Posterior cingulate gyrus (tissue), 11 donors: ENCODE results near the gene LMTK2.
A peak's percentile ranks its signal among the peaks of the same experiment; 100 is the strongest.

ENCODE experiments used
- DNase-seq, 10 donors: peaks; one replicate each; pipeline versions ENCODE4 v3.0.0 to v3.0.0-alpha.2; 2020 to 2021; ENCODE audit warnings: mixed read lengths in 3 of 10
- intact Hi-C: fragments of 100-400 bp; cut with DNase I; formaldehyde crosslinking; loops from one replicate; pipeline ENCODE4 v1.15.1; 2023

LMTK2 gene

GRCh38 chr7:98106647-98107312, at the start of gene LMTK2:
Gene LMTK2, plus strand, starts transcription at chr7:98106862. Its CDS starts 316 bp downstream, at chr7:98107178.
- intact Hi-C loops: loop anchor here (1.0 to 5.0 kb wide), 2 partner anchors 60 to 84 kb away; no protein-coding TSS in a partner anchor
- DNase-seq: peak; percentile 91 to 99 (median 96)

GRCh38 chr7:98057157-98057556, 49.5 kb upstream of the LMTK2 start:
- intact Hi-C loops: no loop called here
- DNase-seq: no peak

- intact Hi-C loops: no loop called here
- peak in 1 of 10 donors; percentile 19 for DNase-seq
These were observed 48.5 kb upstream of the LMTK2 start for GRCh38 chr7:98058186-98058585.

- DNase-seq: no peak
- intact Hi-C loops: no loop called here
These were observed 42.4 kb upstream of the LMTK2 start for GRCh38 chr7:98064233-98064632.

- intact Hi-C loops: no loop called here
- DNase-seq: no peak
These were observed 40.5 kb upstream of the LMTK2 start for GRCh38 chr7:98066208-98066607.

GRCh38 chr7:98066934-98067507, 39.6 kb upstream of the LMTK2 start:
- DNase-seq: no peak
- intact Hi-C loops: no loop called here

GRCh38 chr7:98073047-98073446, 33.6 kb upstream of the LMTK2 start:
- intact Hi-C loops: no loop called here
- DNase-seq: no peak

GRCh38 chr7:98075801-98076200, 30.9 kb upstream of the LMTK2 start:
- DNase-seq: no peak
- intact Hi-C loops: no loop called here

- intact Hi-C loops: no loop called here
- DNase-seq: no peak
These were observed 28.9 kb upstream of the LMTK2 start for GRCh38 chr7:98077762-98078161.

GRCh38 chr7:98078197-98078870, 28.3 kb upstream of the LMTK2 start:
- DNase-seq: no peak
- intact Hi-C loops: no loop called here

GRCh38 chr7:98079891-98080648, 26.6 kb upstream of the LMTK2 start:
- intact Hi-C loops: no loop called here

GRCh38 chr7:98081319-98081718, 25.3 kb upstream of the LMTK2 start:
- intact Hi-C loops: no loop called here
- no peak for DNase-seq

More at GRCh38 chr7:98079891-98080648, 26.6 kb upstream of the LMTK2 start:
- DNase-seq: peak in 1 of 10 donors; percentile 29

- intact Hi-C loops: no loop called here
- no peak for DNase-seq
These were observed 22.0 kb upstream of the LMTK2 start for GRCh38 chr7:98084631-98085030.

- DNase-seq: peak in 1 of 10 donors; percentile 16
- intact Hi-C loops: no loop called here
These were observed 21.0 kb upstream of the LMTK2 start for GRCh38 chr7:98085674-98086073.

- intact Hi-C loops: no loop called here
- DNase-seq: peak in 1 of 10 donors; percentile 81
These were observed 20.4 kb upstream of the LMTK2 start for GRCh38 chr7:98086281-98086718.

GRCh38 chr7:98088109-98088508, 18.6 kb upstream of the LMTK2 start:
- intact Hi-C loops: no loop called here

GRCh38 chr7:98090116-98090515, 16.5 kb upstream of the LMTK2 start:
- no peak for DNase-seq
- intact Hi-C loops: no loop called here

More at GRCh38 chr7:98088109-98088508, 18.6 kb upstream of the LMTK2 start:
- DNase-seq: peak in 1 of 10 donors; percentile 4

GRCh38 chr7:98091061-98091460, 15.6 kb upstream of the LMTK2 start:
- DNase-seq: no peak
- intact Hi-C loops: no loop called here

- DNase-seq: no peak
- intact Hi-C loops: no loop called here
These were observed 15.1 kb upstream of the LMTK2 start for GRCh38 chr7:98091523-98091922.

- no peak for DNase-seq
These were observed 9.5 kb upstream of the LMTK2 start for GRCh38 chr7:98097042-98097645.

More at GRCh38 chr7:98097042-98097645, 9.5 kb upstream of the LMTK2 start:
- intact Hi-C loops: no loop called here
